Measurements from ENCODE around the gene RRBP1.

The RRBP1 gene

GRCh38 chr20:17682889-17683198 lies 802 bp upstream of the RRBP1 start:
- peak in 1 of 2 experiments; percentile 21 for DNase-seq (ENCODE audit: low spot score in 2 of 2)
- in situ Hi-C loops (cut with MboI; ENCODE audit: low sequenced_read_pairs): no loop called here

GRCh38 chr20:17681726-17682102 lies 328 bp downstream of the RRBP1 start:
- H3K27me3 ChIP-seq (ENCODE audit: low read depth): peaks cover 7% of the 10 kb centered on the region
- in situ Hi-C loops (cut with MboI; ENCODE audit: low sequenced_read_pairs): no loop called here
- DNase-seq (ENCODE audit: low spot score in 2 of 2): no peak
- H3K4me3 ChIP-seq: peak overlapping the region; percentile 74
- no peaks in the 10 kb centered on the region for H3K9me3 ChIP-seq
- peaks cover 26% of the 10 kb centered on the region for H3K36me3 ChIP-seq (replicated peaks)
- H3K4me1 ChIP-seq: peaks cover 9% of the 10 kb centered on the region

More at GRCh38 chr20:17682889-17683198, 802 bp upstream of the RRBP1 start:
- H3K27me3 ChIP-seq (ENCODE audit: low read depth): peaks cover 7% of the 10 kb centered on the region
- H3K9me3 ChIP-seq: no peaks in the 10 kb centered on the region
- peaks cover 18% of the 10 kb centered on the region for H3K36me3 ChIP-seq (replicated peaks)
- H3K4me3 ChIP-seq: peak overlapping the region; percentile 74
- H3K4me1 ChIP-seq: peaks cover 9% of the 10 kb centered on the region

DNA sequence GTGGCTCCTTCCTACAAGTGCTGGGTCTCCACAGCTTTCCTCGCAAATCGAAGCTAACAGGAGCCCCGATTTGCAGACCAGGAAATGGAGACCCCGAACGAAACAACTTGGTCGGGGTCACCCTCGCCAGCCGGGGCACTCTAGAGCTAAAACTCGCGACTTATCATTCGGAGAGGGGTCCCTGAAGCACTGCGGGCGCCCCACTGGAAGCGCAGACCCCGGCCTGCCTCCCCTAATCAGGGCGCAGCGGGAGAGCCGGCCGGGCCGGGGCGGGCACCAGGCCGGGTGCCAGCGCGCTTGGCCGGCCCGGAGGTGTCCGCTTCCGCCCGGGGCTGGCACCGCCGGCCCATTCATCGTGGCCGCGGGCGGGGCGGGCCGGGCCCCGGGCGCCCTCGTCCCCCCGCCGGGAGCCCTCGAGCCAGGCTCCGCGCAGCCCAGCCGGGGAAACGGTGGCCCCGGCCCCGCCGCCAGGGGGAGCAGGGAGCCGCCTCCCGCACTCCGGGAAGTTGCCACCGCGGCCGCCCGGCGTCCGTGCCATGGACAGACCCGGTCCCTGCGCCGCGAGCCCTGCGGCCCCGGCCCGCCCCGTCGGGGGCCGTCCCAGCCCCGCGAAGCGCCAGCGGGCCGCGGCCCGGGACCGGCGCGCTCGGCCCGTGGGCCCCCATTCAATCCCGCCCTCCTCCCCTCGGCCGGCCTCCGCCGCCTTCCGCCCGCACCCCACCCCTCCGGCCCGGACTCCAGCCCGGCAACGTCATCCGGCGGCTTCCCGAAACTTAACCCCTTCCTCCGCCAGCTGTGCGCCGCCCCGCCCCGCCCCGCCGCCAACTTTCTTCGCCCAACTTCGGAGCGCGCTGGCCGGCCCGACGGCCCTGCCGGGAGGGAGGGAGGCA lies 961 bp downstream of the RRBP1 start:
- Histone ChIP-seq H3K9me3 (no peaks in the 10 kb centered on the region), H3K4me3 (peak overlapping the region; percentile 74), H3K27me3 (ENCODE audit: low read depth) (peaks cover 7% of the 10 kb centered on the region), H3K36me3 (replicated peaks) (peaks cover 31% of the 10 kb centered on the region), H3K4me1 (peaks cover 9% of the 10 kb centered on the region)
- in situ Hi-C loops (cut with MboI; ENCODE audit: low sequenced_read_pairs): no loop called here
- DNase-seq (ENCODE audit: low spot score in 2 of 2): peak; percentile 56 to 86

GRCh38 chr20:17679941-17680835 lies 1.9 kb downstream of the RRBP1 start:
- Histone ChIP-seq H3K27me3 (ENCODE audit: low read depth) (peaks cover 7% of the 10 kb centered on the region), H3K4me1 (peaks cover 9% of the 10 kb centered on the region), H3K9me3 (no peaks in the 10 kb centered on the region), H3K36me3 (replicated peaks) (peaks cover 31% of the 10 kb centered on the region), H3K4me3 (peak overlapping the region; percentile 47)
- peak; percentile 34 to 59 for DNase-seq (ENCODE audit: low spot score in 2 of 2)
- in situ Hi-C loops (cut with MboI; ENCODE audit: low sequenced_read_pairs): no loop called here

DNA sequence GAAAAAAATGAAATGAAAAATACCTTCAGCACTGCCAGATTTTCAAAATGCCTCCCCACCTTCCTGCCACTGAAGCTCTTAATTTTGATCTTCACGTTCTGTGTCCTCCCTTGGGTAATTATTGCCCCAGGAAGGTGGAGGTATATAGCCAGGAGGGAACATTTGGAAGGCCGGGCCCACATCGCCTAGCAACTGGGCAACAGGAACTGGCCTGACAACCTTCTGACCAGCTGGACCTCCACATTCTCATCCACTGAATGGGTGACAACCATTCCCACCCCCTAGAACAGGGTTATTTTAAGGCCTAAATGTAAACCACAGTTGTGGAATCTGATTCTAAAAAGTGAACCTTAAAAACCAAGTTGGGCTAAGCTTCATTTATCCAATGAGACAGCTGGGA lies 3.2 kb downstream of the RRBP1 start:
- H3K9me3 ChIP-seq: no peaks in the 10 kb centered on the region
- DNase-seq (ENCODE audit: low spot score in 2 of 2): no peak
- peaks cover 9% of the 10 kb centered on the region for H3K4me1 ChIP-seq
- in situ Hi-C loops (cut with MboI; ENCODE audit: low sequenced_read_pairs): no loop called here
- peaks cover 31% of the 10 kb centered on the region for H3K36me3 ChIP-seq (replicated peaks)
- H3K4me3 ChIP-seq: no peak overlapping the region
- no peaks in the 10 kb centered on the region; the same call in 1 of the 2 replicates for H3K27me3 ChIP-seq (ENCODE audit: low read depth)

DNA sequence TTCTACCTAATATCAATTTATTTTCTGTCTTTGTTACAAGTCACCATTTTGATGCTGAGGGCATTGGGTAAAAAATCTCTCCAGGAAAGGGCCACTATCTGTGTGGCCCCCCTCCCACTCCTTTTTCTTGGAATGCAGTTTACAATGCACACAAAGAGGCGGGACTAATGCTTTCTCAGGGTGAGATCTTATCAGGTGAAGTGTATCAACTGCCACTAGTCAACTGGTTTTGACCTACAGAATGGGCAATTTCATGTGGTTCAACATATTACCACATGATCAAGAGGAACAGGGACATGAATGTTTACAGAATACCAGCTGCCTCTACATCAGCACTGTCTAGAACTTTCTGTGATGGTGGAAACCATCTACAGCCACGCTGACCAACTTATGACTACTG lies 3.7 kb downstream of the RRBP1 start:
- in situ Hi-C loops (cut with MboI; ENCODE audit: low sequenced_read_pairs): no loop called here
- H3K27me3 ChIP-seq (ENCODE audit: low read depth): no peaks in the 10 kb centered on the region

GRCh38 chr20:17676942-17677341 lies 5.1 kb downstream of the RRBP1 start:
- DNase-seq (ENCODE audit: low spot score in 2 of 2): no peak
- H3K4me3 ChIP-seq: no peak overlapping the region
- H3K27me3 ChIP-seq (ENCODE audit: low read depth): no peaks in the 10 kb centered on the region
- peaks cover 6% of the 10 kb centered on the region for H3K4me1 ChIP-seq
- no peaks in the 10 kb centered on the region for H3K9me3 ChIP-seq
- H3K36me3 ChIP-seq (replicated peaks): peaks cover 34% of the 10 kb centered on the region
- in situ Hi-C loops (cut with MboI; ENCODE audit: low sequenced_read_pairs): no loop called here

More for the DNA sequence above, 3.7 kb downstream of the RRBP1 start:
- Histone ChIP-seq H3K4me1 (peaks cover 9% of the 10 kb centered on the region), H3K4me3 (no peak overlapping the region), H3K36me3 (replicated peaks) (peaks cover 31% of the 10 kb centered on the region), H3K9me3 (no peaks in the 10 kb centered on the region)
- DNase-seq (ENCODE audit: low spot score in 2 of 2): no peak

DNA sequence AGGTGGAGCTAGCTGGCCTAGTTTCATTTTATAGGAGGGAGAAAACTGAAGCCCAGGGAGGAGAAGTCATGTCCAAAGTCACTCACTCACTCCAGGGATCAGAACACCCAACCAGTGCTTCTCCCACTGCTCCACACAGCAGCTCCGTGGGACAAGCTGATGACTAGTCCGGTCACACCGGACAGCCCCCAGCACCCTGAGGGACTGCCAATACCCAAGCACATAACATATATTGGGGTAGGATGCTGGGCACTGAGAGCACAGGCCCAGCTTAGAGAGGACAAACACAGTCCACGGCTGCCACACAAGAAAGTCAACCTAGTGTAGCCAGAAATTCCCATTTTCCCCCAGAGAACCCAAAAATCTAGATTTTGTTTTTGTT lies 5.7 kb downstream of the RRBP1 start:
- in situ Hi-C loops (cut with MboI; ENCODE audit: low sequenced_read_pairs): no loop called here
- peaks cover 6% of the 10 kb centered on the region for H3K4me1 ChIP-seq

GRCh38 chr20:17675519-17676377 lies 6.3 kb downstream of the RRBP1 start:
- Histone ChIP-seq H3K4me3 (no peak overlapping the region), H3K9me3 (no peaks in the 10 kb centered on the region), H3K36me3 (replicated peaks) (peaks cover 37% of the 10 kb centered on the region), H3K27me3 (ENCODE audit: low read depth) (no peaks in the 10 kb centered on the region), H3K4me1 (peaks cover 6% of the 10 kb centered on the region)
- in situ Hi-C loops (cut with MboI; ENCODE audit: low sequenced_read_pairs): no loop called here
- DNase-seq (ENCODE audit: low spot score in 2 of 2): no peak

More for the DNA sequence above, 5.7 kb downstream of the RRBP1 start:
- no peak for DNase-seq (ENCODE audit: low spot score in 2 of 2)
- H3K9me3 ChIP-seq: no peaks in the 10 kb centered on the region
- H3K27me3 ChIP-seq (ENCODE audit: low read depth): no peaks in the 10 kb centered on the region
- peaks cover 36% of the 10 kb centered on the region for H3K36me3 ChIP-seq (replicated peaks)
- no peak overlapping the region for H3K4me3 ChIP-seq

DNA sequence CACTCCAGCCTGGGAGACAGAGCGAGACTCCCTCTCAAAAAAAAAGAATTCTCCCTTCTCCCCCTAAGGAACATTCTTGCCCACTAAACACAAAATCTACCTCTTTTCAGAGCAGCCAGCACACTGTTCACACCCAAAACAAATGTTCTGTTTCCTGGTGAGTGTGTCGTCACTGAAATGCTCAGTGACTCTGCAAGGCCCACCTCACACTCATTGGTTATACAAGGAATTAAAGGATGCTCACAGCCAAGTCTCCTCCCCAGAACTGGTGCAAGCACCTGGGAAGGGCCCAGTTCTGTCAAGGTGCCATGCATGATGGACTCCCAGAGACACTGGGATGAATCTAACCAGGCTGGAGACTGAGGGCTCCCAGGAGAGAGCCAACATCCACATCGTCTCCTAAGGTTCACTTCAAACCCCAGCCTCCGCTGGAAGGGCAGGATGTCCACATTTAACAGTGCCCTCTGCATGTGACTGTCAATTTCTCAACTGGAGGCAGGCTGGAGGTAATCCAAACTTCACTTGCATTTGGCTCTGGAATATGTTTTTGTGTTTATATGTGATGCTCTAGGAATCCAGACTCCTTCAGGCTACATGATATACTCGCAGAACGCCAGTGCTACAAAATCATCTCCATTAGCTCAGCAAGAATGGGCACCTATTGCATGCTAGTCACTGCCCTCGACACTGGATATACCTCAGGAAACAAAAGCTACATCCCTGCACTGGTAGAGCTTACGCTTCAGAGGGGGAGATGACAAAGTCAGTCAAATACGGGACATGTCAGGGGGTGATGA lies 7.1 kb downstream of the RRBP1 start:
- H3K9me3 ChIP-seq: no peaks in the 10 kb centered on the region
- no peak for DNase-seq (ENCODE audit: low spot score in 2 of 2)
- no peaks in the 10 kb centered on the region for H3K27me3 ChIP-seq (ENCODE audit: low read depth)
- peaks cover 37% of the 10 kb centered on the region for H3K36me3 ChIP-seq (replicated peaks)
- in situ Hi-C loops (cut with MboI; ENCODE audit: low sequenced_read_pairs): no loop called here
- peaks cover 3% of the 10 kb centered on the region for H3K4me1 ChIP-seq
- H3K4me3 ChIP-seq: no peak overlapping the region

GRCh38 chr20:17673084-17673483 lies 9.0 kb downstream of the RRBP1 start:
- in situ Hi-C loops (cut with MboI; ENCODE audit: low sequenced_read_pairs): no loop called here
- H3K4me3 ChIP-seq: no peak overlapping the region
- H3K27me3 ChIP-seq (ENCODE audit: low read depth): no peaks in the 10 kb centered on the region
- DNase-seq (ENCODE audit: low spot score in 2 of 2): no peak
- peaks cover 5% of the 10 kb centered on the region for H3K4me1 ChIP-seq
- H3K9me3 ChIP-seq: no peaks in the 10 kb centered on the region
- H3K36me3 ChIP-seq (replicated peaks): peaks cover 21% of the 10 kb centered on the region

DNA sequence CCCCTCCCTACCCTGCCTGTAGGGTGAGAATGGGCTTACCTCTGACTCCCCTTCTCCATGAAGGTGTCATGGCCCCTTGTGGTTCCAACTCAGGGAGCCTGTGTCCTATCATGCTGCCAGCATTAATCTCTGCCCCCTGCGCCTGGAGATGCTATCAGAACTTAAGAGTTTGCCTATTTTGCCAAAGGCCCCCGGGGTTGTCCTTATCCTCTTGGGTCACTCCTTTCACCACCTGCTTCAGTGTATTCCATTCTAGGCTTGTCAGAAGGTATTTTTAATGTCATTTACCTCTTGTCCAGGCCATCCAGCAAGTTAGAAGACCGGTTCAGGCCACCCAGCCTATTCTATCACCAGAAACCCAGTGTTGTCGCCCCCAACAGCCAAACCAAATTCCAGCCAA lies 10.5 kb downstream of the RRBP1 start:
- Histone ChIP-seq H3K4me3 (no peak overlapping the region), H3K27me3 (ENCODE audit: low read depth) (no peaks in the 10 kb centered on the region), H3K36me3 (replicated peaks) (peaks cover 9% of the 10 kb centered on the region; the same call in 1 of the 2 replicates), H3K4me1 (peaks cover 5% of the 10 kb centered on the region), H3K9me3 (no peaks in the 10 kb centered on the region)
- DNase-seq (ENCODE audit: low spot score in 2 of 2): no peak
- in situ Hi-C loops (cut with MboI; ENCODE audit: low sequenced_read_pairs): no loop called here

- Histone ChIP-seq H3K27me3 (ENCODE audit: low read depth) (no peaks in the 10 kb centered on the region), H3K4me3 (no peak overlapping the region), H3K4me1 (peaks cover 7% of the 10 kb centered on the region), H3K9me3 (no peaks in the 10 kb centered on the region), H3K36me3 (replicated peaks) (peaks cover 6% of the 10 kb centered on the region; the same call in 1 of the 2 replicates)
- in situ Hi-C loops (cut with MboI; ENCODE audit: low sequenced_read_pairs): no loop called here
- DNase-seq (ENCODE audit: low spot score in 2 of 2): no peak
Observed at GRCh38 chr20:17671011-17671410, 11.0 kb downstream of the RRBP1 start.
